ENCODE data around the gene XRCC5.

The XRCC5 gene

DNA sequence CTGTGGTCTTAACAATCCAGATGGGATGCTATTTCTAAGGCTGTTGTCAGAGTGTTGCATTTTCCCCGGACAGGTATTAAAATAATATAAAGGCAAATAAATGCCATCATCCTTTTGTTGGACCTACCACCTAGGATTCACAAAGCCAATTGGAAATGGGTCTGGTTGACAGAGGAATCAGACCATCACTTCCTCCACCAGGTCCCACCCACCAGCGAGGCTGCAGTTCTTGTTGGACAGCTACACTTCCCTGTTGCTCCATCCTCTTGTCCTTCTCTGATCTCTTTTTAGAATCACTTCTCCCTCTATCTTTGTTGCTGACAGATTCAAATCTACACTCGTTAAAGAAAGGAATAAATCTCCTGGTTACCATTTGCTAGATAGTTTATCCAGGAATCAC is 26.3 kb upstream of the XRCC5 start:
- no peak for DNase-seq (ENCODE audit: low read depth, low spot score)
- H3K4me3 ChIP-seq (ENCODE audit: low read length), result no peak overlapping the region

DNA sequence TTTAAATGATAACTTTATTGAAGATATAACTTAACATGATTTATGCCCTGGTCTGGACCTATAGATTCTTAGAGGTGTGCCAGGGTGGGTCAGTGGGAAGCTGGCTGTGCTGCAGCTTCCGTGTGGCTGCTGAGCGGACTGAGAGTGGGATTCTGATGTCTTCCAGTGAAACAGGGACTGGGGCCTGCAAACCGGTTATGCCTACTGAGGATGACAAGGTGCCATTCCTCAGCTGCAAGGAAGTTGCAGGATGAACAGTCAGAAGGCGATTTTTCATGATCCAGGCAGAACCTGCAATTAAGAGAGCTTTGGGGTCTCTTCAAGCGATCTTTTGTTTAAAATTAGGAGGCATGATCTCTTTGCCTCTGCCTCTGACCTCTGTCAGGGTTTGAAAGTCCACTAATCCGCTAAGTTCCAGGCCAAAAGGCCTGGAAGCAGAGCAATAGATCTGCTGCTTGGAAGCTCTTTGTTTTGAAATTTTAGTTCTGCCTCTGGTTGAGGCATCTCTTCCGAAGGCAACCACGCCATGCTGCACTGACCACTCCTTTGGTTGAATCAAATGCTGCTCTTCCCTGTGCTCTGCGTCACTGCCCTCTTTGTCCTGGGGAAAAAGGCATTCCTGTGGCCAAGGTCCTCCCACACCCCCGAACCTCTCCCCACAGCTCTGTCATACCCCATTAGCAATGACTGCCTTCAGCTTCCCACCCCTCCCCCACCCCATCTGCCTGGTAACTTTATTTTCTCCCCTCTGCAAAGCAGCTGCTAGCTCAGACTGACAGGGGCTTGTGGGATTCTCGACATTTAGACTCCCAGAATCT is 25.5 kb upstream of the XRCC5 start:
- no peak overlapping the region for H3K4me3 ChIP-seq (ENCODE audit: low read length)
- peak; percentile 47 for DNase-seq (ENCODE audit: low read depth, low spot score)

DNA sequence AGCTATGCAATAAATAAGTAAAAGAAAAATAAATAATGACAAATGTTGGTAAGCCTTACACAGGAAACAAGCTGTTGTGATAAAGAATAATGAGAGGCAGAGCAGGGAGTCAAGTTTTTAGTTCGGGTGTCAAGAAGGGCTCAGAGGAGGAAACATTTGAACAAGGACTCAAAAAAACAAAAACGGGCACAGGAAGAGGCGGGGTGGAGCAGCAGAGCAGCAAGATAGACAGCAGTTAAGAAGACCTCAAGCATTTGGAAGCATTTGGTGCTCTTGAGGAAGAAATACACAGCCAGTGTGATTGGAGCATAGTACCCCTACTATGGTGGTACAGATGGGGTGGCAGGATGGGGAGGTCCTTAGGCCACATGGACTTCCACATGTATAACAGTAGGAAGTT is 24.6 kb upstream of the XRCC5 start:
- H3K4me3 ChIP-seq (ENCODE audit: low read length), result no peak overlapping the region; the same call in 1 of the 2 replicates
- peak; percentile 67 for DNase-seq (ENCODE audit: low read depth, low spot score)

DNA sequence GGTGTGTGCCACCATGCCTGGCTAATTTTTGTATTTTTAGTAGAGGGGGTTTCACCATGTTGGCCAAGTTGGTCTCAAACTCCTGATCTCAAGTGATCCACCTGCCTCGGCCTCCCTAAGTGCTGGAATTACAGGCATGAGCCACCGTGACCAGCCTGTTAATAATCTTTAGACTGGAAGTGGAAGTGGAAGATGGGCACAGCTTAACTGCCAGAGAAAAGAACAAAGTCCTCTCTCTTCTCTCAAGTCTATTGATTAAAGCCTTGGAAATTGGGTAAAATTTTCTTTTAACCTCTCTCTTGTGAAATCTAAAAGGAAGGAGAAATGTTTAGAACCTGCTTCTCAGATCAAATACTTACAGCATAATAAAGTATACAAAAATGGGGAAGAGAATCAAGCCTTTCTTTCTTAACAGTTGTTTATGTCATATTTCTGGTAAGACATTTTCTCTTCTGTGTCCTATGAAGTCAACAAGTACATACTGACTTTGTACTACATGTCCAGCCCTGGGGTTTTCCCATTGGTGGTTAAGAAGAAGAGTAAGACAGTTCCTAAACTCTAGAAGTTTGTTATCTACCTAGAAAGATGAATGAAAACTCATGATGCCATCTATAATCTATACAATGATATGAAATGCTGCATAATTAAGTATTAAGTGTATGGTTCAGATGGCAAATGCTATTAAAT is 22.8 kb upstream of the XRCC5 start:
- H3K4me3 ChIP-seq (ENCODE audit: low read length), result no peak overlapping the region
- DNase-seq (ENCODE audit: low read depth, low spot score), result no peak

DNA sequence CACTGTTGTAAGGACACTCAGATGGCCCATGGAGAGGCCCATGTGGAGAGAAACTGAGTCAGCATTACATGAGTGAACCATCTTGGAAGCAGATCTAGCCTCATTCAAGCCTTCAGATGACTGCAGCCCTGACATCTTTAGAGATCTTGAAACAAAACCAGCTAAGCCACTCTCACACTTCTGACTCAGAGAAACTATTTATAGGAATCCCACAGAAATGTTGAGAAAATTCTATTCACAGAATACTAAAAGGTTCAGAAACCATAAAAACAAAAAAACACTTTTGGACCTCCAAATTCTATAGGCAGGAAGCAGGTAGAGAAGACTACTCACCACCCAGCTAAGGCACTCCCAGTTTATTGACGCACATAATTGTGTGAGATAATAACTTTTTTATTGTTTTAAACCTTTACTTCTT is 18.8 kb upstream of the XRCC5 start:
- DNase-seq (ENCODE audit: low read depth, low spot score), result no peak
- no peak overlapping the region for H3K4me3 ChIP-seq (ENCODE audit: low read length)

DNA sequence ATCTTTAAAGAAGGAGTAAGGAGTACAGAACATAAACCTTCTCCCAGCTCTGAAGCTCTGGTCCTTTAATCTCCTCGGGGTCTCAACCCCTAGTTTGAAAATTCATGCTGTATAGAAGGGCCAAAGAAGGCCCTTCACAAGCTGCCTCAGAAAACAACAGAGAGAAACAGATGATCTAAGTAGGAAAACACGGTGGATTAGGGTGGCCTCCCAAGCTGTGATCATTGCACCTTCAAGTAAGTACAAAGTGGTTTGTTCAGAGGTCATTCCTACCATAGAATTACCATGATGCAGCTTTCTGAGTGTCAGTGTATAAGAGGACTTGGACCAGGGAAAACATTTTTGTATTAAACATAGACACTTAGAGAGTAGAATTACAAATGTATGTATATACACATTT is 16.5 kb upstream of the XRCC5 start:
- H3K4me3 ChIP-seq (ENCODE audit: low read length), result no peak overlapping the region
- DNase-seq (ENCODE audit: low read depth, low spot score), result no peak

DNA sequence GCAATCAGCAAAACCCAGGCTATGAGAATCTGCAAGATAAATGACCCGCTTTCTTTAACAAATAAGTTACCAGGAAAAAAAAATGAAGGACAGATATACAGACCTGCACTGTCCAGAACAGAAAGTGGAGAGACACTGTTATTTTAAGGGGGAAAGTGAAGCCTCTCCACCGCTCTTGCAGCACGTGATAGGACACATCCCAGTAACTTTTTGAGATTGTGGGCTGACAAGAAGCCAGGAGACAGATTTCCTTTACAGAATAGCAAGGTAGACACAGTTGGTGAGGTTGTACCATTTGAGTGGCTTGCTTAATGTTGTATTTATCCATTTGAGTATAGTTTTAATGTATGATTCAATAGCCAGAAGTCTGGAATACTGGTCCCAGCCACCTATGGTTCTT is 14.4 kb upstream of the XRCC5 start:
- H3K4me3 ChIP-seq (ENCODE audit: low read length), result no peak overlapping the region
- no peak for DNase-seq (ENCODE audit: low read depth, low spot score)

DNA sequence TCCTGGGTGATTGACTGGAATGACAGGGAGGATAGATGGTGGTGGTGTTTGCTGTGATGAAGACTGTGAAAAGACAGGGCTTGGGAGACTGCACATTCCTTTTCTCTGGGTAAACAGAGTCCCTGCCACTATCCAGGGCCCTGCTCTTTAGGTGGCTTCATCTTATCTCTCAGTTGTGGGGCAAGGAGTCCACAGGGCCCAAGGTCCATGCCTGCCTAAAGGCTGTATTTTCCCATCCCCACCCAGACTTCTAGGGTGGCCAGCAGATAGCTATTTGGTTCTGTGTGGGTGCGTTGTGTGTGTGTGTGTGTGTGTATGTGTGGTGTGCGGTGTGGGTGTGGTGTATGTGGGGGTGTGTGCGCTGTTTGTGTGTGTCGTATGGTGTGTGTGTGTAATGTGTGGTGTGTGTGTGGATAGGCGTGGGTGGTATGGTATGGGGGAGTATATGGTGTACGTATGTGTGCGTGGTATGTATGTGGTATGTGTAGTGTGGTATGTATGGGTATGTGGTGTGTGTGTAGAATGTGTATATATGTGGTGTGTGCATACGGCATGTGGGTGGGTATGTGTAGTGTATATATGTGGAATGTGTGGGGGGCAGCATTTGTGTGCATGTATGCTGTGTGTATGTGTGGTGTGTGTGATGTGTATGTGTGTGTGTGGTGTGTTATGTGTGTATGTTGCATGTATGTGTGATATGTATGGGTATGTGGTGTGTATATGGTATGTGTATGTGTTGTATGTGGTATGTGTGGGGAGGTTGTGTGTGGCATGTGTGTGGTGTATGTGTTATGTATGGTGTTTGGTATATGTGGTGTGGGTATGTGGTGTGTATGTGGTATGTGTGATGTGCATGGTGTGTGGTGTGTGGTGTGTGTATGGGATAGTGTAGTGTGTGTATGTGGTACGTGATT is 10.5 kb upstream of the XRCC5 start:
- no peak overlapping the region for H3K4me3 ChIP-seq (ENCODE audit: low read length)
- DNase-seq (ENCODE audit: low read depth, low spot score), result no peak

DNA sequence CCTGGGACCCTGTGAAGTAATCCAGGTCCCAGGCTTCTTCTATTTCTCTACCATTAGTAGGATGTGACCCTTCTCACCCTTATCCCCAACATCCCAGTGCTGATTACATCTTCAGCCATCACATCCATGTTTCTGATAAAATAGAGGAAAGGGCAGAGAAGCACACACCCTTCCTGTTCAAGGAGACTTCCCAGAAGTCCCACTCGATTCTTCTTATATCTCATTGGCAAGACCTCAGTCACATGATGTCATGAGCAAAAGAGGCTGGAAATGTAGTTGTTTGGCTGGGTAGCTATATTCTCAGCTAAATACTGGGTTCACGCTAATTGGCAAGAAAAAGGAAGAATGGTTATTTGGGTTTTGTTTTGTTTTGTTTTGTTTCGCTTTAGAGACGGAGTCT is 8.0 kb upstream of the XRCC5 start:
- H3K4me3 ChIP-seq (ENCODE audit: low read length), result no peak overlapping the region
- DNase-seq (ENCODE audit: low read depth, low spot score), result no peak

DNA sequence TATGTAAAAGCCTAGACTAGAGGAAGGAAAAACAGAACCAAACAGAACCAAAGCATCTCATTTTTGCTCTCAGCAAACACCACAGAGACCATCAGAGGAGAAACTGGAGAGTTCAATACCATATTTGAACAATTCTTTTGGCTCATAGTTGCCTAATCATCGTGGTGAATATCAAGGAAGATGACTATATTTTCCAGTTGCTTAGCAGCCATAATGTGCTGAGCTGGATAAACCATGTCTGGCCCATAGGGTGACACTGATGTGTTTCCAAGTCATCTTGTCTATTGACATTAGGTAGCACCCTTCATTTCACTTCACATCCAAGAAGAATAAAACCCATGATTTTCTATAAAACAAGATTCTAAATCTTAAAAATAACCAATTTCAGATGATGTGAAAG is 5.9 kb upstream of the XRCC5 start:
- no peak for DNase-seq (ENCODE audit: low read depth, low spot score)

DNA sequence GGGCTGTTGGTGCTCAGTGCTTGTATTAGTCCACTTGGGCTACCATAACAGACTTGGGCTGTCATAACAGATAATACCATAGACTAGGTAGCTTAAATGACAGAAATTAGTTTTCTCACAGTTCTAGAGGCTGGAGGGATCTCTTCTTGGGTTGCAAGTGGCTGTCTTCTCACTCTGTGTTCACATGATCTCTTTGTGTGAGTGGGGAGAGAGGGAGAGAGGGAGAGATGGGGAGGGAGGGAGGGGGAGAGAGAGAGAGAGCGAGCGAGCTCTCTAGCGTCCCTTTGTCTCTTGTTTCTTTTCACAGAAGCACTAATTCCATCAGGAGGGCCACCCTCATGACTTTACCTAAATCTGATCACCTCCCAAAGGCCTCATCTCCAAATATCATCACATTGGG is 4.5 kb upstream of the XRCC5 start:
- no peak overlapping the region for H3K4me3 ChIP-seq (ENCODE audit: low read length)
- DNase-seq (ENCODE audit: low read depth, low spot score), result no peak

More for the DNA sequence above, 5.9 kb upstream of the XRCC5 start:
- H3K4me3 ChIP-seq (ENCODE audit: low read length), result no peak overlapping the region

DNA sequence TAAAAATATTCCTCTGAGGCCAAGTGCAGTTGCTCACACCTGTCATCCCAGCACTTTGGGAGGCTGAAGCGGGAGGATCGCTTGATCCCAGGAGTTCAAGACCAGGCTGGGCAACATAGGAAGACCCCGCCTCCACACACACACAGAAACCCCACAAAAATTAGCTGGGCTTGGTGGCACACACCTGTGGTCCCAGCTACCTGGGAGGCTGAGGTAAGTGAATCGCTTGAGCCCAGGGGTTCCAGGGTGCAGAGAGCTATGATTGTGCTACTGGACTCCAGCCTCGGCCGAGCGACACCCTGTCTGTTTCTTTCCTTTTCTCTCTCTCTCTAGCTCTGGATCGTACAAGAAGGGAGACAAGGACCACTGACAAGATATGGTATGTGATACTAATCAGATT is 1.8 kb upstream of the XRCC5 start:
- DNase-seq (ENCODE audit: low read depth, low spot score), result no peak
- no peak overlapping the region for H3K4me3 ChIP-seq (ENCODE audit: low read length)

DNA sequence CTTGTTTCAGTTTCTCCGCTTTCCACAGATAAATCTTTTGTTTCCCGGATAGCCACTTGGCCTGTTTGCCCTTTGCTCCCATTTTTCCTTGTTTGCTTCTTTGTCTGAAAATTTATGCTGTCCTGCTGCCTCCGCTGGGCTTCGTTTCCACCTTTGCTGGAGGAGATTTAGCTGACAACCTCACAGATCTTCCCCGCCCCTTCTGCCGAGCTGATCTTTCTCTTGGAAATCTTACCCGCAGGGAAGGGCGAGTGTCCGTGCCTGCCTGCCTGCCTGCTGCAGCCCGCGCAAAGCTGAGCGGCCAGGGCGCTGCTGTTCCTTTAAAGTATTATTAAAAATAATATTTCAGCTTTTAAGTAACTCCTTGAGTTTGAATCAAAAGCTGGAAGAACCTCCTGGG is 1.4 kb upstream of the XRCC5 start:
- DNase-seq (ENCODE audit: low read depth, low spot score), result no peak
- H3K4me3 ChIP-seq (ENCODE audit: low read length), result no peak overlapping the region

DNA sequence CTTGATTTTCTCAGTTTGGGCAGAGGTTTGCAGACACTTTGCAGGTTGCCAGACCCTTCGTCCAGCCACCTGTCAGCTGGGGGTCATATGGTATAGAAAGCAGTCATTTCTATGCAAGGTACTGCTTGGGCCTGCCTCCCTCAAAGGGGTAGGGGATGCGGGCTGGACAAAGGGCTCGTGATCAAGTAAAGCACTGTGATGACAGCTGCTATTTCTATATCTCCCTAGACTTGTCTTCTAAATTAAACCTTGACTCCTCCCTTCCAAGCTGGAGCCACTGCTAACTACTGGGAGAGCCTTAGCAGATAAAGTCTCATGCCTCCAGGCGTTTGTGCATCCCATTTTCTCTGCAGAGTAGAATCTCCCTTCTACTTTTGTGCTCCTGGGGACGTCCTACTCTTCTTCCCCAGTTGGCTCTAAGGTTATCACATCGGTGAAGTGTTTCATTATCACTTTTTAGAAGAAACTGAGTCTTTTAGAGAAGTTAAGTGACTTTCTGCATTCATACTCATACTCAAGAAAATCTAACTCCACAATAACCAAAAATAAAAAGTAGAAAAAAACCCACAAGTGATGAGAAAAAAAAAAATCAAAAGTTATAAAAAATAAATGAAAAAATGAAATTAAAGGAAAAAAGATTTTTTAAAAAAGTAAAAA is 710 bp upstream of the XRCC5 start:
- DNase-seq (ENCODE audit: low read depth, low spot score), result no peak
- peak overlapping the region; percentile 83 for H3K4me3 ChIP-seq (ENCODE audit: low read length)

DNA sequence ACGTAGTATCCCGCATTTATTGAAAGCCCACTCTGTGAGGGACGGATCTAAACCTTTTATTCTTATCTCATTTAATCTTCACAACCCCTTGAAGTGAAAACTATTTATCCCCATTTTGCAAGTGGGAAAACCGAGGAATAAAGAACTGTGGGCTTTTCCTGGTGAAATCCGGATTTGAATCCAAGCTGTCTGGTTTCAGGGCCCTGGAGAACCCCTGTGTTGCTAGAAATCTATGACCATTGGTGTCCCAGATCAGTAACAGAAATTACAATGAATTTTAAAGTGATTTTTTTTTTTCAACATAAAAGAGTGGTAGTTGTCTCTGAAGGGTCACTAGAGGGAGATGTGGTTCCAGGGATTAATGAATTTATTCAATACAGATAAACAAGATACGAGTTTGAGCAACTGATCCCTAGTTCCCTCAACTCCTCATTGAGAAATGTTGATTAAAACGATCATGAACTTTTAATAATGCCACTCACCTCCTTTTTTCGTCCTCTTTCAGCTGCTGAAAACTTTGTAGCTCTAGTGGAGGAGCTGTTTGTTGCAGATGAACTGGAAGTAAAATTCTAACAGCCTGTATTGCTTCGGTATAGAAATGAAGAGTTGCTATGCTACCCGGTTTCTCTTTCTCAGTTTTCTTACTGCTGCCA is 940 bp downstream of the XRCC5 start:
- peak overlapping the region; percentile 83 for H3K4me3 ChIP-seq (ENCODE audit: low read length)
- peak; percentile 46 for DNase-seq (ENCODE audit: low read depth, low spot score)

DNA sequence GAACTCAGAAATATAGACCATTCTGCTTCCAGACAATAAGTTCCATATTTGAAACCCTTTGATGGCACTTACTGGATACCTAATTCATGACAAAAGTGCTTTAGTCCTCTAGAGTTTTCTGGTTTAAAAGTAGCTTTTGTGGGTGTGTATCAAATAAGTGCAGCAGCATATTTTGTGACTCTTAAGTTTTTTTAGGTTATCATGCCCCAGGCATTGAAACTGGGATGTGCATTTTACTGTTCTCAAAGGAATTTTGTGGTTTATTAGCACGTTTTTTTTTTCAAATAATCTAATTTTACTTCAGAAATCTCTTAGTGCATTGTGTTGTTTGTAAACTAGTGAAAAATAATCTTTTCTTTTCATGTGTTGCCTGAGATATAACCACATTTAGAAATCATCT is 1.5 kb downstream of the XRCC5 start:
- peak overlapping the region; percentile 83 for H3K4me3 ChIP-seq (ENCODE audit: low read length)

DNA sequence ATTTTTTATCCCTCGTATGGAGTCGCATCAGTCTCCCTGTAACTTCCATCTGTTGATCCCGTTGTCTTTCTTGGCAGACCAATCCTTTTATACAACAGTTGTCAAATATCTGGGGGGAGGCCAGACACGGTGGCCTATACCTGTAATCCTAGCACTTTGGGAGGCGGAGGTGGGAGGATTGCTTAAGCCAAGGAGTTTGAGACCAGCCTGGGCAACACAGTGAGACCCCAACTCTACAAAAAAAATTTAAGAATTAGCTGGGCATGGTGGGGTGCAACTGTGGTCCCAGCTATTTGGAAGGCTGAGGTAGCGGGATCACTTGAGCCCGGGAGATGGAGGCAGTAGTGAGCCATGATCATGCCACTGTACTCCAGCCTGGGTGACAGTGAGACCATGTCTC is 2.0 kb downstream of the XRCC5 start:
- no peak overlapping the region for H3K4me3 ChIP-seq (ENCODE audit: low read length)
- DNase-seq (ENCODE audit: low read depth, low spot score), result no peak

More for the DNA sequence above, 1.5 kb downstream of the XRCC5 start:
- no peak for DNase-seq (ENCODE audit: low read depth, low spot score)

DNA sequence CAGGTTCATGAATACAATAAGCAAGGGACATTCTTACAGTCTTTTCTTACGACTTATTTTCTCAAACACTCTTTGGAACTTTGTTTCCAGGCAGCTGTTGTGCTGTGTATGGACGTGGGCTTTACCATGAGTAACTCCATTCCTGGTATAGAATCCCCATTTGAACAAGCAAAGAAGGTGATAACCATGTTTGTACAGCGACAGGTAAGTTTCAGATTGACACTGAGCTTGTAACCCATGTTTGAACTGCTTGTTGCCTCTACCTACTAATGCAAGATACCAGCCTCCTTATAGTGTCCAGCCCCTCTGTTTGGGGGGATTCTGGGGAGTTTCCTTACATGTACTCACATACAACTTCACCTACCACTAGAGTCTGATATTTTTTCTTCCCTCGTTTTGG is 3.8 kb downstream of the XRCC5 start:
- H3K4me3 ChIP-seq (ENCODE audit: low read length), result no peak overlapping the region
- no peak for DNase-seq (ENCODE audit: low read depth, low spot score)

DNA sequence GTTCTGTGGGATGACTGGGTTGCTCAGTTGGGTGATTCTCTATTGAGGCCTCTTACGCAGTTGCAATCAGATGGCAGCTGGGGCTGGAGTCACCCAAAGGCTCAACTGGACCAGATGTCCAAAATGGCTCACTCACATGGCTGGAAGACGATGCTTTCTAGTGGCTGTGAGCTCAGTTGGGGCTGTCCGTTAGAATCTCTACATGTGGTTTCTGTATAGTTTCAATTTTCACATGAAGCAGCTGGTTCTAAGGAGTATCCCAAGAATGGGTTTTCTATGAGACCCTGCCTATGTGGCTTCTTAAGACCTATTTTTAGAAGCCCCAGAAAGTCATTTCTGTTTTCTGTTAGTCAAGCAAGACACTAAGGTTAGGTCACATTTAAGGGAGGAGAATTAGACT is 4.4 kb downstream of the XRCC5 start:
- no peak overlapping the region for H3K4me3 ChIP-seq (ENCODE audit: low read length)
- DNase-seq (ENCODE audit: low read depth, low spot score), result no peak
